ENCODE data around the gene NMU.
A peak's percentile ranks its signal among the peaks of the same experiment; 100 is the strongest.
"Not testable (repeated sequence)": the region's sequence is repeated elsewhere in the genome, so short reads cannot be mapped to it uniquely, and the experiment has no call there.

NMU gene

GRCh38 chr4:55635741-55636655 is at the start of gene NMU:
Gene NMU, minus strand, starts transcription at chr4:55636298. Its CDS starts 106 bp downstream, at chr4:55636192.
- no peak for DNase-seq

DNA sequence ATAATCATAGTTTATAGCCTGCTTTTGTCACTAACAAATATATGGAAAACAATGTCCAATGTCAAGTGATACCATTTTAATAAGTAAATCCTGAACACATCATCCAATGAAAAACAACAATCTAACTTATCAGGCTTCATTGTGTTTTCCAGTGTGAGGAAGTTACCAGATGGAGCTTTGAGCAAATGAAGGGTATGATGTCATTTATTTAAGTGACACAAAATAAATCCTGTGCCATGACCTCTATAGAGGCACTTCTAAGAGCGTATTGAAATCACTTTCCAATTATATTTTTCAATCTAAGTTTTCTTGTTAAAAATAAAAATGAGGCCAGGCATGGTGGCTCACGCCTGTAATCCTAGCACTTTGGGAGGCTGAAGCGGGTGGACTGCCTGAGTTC is 48.2 kb upstream of the NMU start:
- DNase-seq, result no peak

DNA sequence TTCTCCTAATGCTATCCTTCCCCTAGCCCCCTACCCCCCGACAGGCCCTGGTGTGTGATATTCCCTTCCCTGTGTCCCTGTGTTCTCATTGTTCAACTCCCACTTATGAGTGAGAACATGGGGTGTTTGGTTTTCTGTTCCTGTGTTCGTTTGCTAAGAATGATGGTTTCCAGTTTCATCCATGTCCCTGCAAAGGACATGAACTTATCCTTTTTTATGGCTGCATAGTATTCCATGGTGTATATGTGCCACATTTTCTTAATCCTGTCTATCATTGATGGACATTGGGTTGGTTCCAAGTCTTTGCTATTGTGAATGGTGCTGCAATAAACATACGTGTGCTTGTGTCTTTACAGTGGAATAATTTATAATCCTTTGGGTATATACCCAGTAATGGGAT is 46.7 kb upstream of the NMU start:
- not testable (repeated sequence) for DNase-seq

DNA sequence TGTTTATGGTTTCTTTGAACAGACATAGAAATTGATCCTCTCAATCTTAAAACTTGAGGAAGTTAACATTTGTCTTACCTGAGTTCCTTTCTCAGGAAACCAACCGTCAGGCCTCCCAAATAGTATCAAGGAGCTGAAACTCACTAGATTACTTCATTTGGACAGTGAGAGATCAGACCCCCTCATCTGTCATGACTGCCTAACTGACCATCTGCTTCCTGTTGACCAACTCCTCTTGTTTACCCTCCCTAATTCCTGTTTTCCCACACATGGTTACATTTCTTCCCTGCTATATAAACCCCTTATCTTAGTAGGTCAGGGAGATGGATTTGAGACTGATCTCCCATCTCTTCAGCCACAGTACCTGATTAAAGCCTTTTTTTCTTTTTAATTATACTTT is 46.2 kb upstream of the NMU start:
- DNase-seq, result no peak

- DNase-seq, result no peak
These were observed 45.3 kb upstream of the NMU start for GRCh38 chr4:55681430-55681829.

GRCh38 chr4:55675196-55675793 is 39.2 kb upstream of the NMU start:
- peak; percentile 24 for DNase-seq

- no peak for DNase-seq
These were observed 37.3 kb upstream of the NMU start for GRCh38 chr4:55673424-55673823.

- DNase-seq, result no peak
These were observed 35.6 kb upstream of the NMU start for GRCh38 chr4:55671667-55672066.

GRCh38 chr4:55670695-55671094 is 34.6 kb upstream of the NMU start:
- no peak for DNase-seq

DNA sequence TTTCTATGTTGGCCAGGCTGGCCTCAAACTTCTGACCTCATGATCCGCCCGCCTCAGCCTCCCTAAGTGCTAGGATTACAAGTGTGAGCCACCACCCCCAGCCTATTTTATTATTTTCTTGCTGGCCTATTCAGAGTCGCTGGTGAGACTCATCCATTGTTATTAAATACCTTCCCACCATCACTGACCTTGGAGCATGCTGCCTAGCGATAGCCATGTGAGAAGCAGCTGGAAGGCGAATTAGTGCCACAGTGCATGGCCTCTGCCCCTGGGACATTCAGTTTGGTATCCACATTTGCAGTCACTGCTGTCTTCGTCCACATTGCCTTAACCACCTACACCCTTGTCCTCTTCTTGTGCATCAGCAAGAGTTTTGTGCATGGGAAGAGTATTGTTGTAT is 32.4 kb upstream of the NMU start:
- DNase-seq, result no peak

DNA sequence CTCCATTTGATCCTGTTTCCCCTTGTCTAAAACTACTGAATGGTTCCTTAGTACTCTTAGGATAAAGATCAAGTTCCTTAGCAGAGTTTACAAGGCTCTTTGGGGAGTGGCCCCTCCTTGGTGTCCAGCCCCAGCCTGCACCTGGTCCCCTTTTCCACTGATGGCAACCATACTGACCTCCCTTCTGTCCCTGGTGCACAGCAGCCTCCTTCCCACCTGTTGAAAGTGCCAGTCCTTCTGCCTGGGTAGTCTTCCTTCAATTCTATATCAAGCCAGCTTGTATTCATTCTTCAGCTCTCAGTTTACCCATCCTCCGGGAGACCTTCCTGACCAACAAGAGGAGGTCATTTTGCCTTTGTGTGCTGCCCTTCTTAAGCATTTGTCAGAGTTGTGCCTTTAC is 30.4 kb upstream of the NMU start:
- no peak for DNase-seq

GRCh38 chr4:55663145-55663544 is 27.0 kb upstream of the NMU start:
- no peak for DNase-seq

GRCh38 chr4:55661398-55662056 is 25.4 kb upstream of the NMU start:
- DNase-seq, result no peak

- no peak for DNase-seq
These were observed 22.6 kb upstream of the NMU start for GRCh38 chr4:55658657-55659056.

GRCh38 chr4:55654131-55654530 is 18.0 kb upstream of the NMU start:
- DNase-seq, result no peak

DNA sequence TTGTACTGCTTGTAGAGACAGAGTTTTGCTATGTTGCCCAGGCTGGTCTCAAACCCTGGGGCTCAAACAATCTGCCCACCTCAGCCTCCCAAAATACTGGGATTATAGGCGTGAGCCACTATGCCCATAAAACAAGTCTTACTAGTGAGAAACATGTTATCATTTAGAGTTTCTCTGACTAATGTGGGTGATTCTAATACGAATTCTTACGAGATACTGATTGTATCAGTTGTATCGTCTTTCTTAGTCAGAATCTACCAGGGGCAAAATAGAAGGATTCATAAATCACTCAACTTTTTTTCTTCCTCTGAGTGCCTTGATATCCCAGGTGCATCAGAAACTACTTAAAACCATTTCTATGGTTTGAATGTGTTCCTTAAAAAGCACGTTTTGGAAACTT is 14.4 kb upstream of the NMU start:
- no peak for DNase-seq

DNA sequence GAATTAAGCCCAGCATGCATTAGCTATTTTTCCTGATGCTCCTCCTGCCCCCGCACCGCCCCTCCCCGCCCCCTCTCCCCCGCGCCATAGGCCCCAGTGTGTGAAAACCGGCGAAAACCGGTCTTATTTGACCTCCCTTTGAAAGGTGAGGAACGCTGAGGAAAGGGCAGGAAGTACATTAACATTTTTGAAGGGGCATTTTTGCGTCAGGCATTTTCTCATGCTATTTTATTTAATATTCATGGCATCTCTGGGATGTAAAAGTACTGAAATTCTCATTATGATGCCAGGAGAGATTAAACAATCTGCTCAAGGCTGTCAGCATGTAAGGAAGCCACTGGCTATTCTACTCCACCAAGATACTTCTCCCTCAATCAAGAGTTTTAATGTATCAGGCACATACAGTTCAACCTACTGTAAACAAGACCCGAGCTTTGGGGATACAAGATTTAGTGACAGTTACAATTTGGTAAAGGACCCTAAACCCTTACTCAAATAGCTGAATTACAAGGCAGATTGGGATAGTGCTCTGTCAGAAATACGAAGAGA is 1.2 kb upstream of the NMU start:
- no peak for DNase-seq

DNA sequence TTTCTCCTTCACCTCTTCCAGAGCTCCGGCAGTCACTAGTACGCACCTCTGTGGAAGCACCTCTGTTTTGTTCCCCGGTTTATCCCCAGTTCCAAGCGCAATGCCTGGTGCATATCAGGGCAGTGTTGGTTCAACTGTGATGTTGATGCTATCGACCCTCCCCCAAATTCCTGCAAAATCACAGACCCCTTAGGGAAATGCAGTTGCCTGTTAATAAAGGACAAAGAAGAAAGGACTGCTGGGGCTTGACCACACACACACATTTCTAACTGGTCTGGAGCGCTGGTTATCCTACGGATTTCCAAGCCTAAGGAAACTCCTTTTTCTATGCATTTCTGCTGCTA is 530 bp upstream of the NMU start:
- DNase-seq, result no peak

DNA sequence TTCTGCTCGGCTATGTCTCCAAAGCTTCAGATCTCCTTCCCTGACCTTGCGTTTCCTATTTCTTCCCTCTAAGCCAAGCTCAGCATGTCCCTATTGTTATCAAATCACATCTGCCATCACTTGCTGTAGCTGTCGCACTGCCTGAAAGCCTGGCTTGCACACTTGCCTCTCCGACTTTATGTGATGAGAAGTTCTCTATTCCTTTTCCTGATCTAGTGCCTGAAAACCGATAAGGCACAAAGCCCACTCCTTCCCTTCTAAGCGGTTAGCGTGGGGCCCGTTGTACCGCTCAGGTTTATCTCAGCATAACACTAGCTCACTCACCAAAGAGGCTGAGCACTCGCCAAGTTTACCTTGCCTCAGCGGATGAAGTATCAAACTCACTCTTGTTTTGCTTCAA is 816 bp downstream of the NMU start:
- no peak for DNase-seq

DNA sequence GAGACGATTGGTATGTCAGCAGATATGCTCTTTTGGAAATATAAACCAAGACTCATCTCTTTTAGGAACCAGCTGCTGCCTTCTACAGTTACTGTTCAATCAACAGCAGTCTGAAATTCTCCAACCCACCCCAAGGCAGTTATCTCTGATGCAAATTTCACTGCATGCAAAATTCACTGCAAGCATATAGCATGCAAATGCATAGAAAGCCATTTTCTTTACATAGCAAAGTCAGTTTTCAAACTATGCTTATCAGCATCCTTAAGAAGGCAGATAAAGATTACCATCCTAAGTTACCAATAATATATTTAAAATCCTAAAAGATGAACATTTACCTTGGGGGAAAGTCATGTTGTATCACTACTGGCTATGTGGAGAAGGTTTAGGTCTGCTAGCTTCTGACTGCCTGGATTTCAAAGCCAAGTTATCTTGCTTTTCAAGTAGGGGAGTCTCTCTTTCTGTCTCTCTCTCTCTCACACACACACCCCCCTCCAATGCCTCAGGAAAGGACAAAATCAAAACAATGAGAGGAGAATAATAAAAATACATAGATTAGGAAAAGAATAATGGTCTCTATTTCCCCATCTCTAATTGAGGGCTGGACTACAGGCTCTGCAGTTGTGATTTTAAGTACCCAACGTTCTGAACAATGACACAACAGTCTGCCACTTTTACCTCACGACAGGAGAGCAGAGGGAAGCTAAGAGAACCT is 1.5 kb downstream of the NMU start:
- no peak for DNase-seq

DNA sequence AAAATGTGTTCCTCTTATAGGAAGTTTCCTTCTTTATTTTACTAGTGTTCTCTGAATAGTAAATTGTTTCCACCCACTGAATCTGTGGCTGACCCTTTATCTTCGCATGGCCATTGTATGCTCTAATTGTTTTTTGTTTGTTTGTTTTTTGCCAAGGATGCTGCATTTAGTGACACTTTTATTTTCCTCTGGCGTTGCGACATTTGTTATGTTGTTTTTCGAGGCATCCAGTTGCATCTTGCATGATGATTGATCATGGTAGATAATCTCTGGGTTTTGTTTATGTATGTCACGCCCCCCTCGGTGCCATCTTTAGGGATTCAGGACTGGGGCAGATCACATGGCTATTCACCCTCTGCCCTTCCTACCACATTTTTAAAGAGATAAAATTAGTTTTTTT is 2.2 kb downstream of the NMU start:
- DNase-seq, result no peak

DNA sequence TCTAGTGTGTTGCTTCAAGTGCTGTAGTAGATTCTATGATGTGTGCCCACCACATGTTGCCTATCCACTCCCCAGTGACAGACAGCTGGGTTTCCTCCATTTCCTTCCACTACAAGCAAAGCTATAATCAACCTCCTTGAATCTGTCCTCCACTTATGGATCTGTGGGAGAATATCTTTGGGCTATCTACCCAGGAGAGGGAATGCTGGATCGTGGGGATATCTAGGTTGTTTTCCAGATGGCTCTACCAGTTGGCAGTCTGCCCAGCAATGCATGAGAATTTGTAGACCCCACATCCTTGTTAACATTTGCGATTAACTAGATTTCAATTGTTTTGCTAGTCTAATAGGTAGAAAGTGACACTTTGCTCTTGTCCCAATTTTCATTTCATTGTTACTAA is 10.3 kb downstream of the NMU start:
- no peak for DNase-seq

DNA sequence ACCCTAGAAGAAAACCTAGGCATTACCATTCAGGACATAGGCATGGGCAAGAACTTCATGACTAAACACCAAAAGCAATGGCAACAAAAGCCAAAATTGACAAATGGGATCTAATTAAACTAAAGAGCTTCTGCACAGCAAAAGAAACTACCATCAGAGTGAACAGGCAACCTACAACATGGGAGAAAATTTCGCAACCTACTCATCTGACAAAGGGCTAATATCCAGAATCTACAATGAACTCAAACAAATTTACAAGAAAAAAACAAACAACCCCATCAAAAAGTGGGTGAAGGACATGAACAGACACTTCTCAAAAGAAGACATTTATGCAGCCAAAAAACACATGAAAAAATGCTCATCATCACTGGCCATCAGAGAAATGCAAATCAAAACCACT is 12.0 kb downstream of the NMU start:
- not testable (repeated sequence) for DNase-seq
